ENCODE results near the gene ZNF362.

Gene ZNF362

DNA sequence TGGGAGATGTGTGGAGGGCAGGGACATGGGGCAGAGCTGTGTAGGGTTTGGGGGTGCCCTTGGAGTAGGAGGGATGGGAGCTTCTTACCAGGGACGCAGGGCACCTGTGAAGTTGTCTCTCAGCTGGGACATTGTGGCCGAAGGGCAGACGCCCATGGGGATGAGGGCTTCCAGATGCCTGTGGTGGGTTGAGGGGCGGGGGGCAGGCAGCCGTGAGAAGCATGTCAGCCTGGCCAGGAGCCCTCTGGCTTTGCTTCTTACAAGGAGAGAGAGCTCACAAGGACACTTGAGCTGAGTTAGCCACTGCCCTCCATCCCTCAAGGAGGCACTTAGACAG is 56.1 kb downstream of the ZNF362 start:
- no peaks in the 10 kb centered on the region for H3K27me3 ChIP-seq (ENCODE audit: insufficient read depth, insufficient read length)
- H3K4me1 ChIP-seq (ENCODE audit: insufficient read depth, insufficient read length) = no peaks in the 10 kb centered on the region
- TF ChIP-seq YY1 (IDR thresholded peaks at IDR 0.05; ENCODE audit: insufficient read depth, insufficient read length) = no peak
- TF ChIP-seq SUZ12 (IDR thresholded peaks at IDR 0.05; ENCODE audit: extremely low read depth, insufficient read depth, insufficient read length) = no peak
- TF ChIP-seq ZNF274 (IDR thresholded peaks at IDR 0.05; ENCODE audit: low read depth, low read length) = no peak
- H3K4me3 ChIP-seq (ENCODE audit: insufficient read length, low read depth) = no peak overlapping the region
- peaks cover 16% of the 10 kb centered on the region; the same call in 1 of the 2 replicates for H3K9me3 ChIP-seq (ENCODE audit: insufficient read depth, low read length)
- no peaks in the 10 kb centered on the region for H3K36me3 ChIP-seq (ENCODE audit: insufficient read depth, insufficient read length, low read length)
- DNase-seq (ENCODE audit: low read depth, low spot score) = no peak
- H3K9ac ChIP-seq (ENCODE audit: insufficient read length, low read depth) = no peak overlapping the region

GRCh38 chr1:33314416-33314815 is 58.1 kb downstream of the ZNF362 start:
- no peaks in the 10 kb centered on the region for H3K4me1 ChIP-seq (ENCODE audit: insufficient read depth, insufficient read length)
- no peak for DNase-seq (ENCODE audit: low read depth, low spot score)
- H3K9me3 ChIP-seq (ENCODE audit: insufficient read depth, low read length) = peaks cover 16% of the 10 kb centered on the region; the same call in 1 of the 2 replicates
- H3K4me3 ChIP-seq (ENCODE audit: insufficient read length, low read depth) = no peak overlapping the region
- no peaks in the 10 kb centered on the region for H3K36me3 ChIP-seq (ENCODE audit: insufficient read depth, insufficient read length, low read length)
- no peaks in the 10 kb centered on the region for H3K27me3 ChIP-seq (ENCODE audit: insufficient read depth, insufficient read length)
- TF ChIP-seq SUZ12 (IDR thresholded peaks at IDR 0.05; ENCODE audit: extremely low read depth, insufficient read depth, insufficient read length) (no peak), YY1 (IDR thresholded peaks at IDR 0.05; ENCODE audit: insufficient read depth, insufficient read length) (no peak), ZNF274 (IDR thresholded peaks at IDR 0.05; ENCODE audit: low read depth, low read length) (no peak)
- H3K9ac ChIP-seq (ENCODE audit: insufficient read length, low read depth) = no peak overlapping the region

GRCh38 chr1:33316601-33317000 is 60.3 kb downstream of the ZNF362 start:
- H3K36me3 ChIP-seq (ENCODE audit: insufficient read depth, insufficient read length, low read length) = no peaks in the 10 kb centered on the region
- H3K9me3 ChIP-seq (ENCODE audit: insufficient read depth, low read length) = no peaks in the 10 kb centered on the region
- no peak overlapping the region for H3K9ac ChIP-seq (ENCODE audit: insufficient read length, low read depth)
- H3K4me1 ChIP-seq (ENCODE audit: insufficient read depth, insufficient read length) = peaks cover 8% of the 10 kb centered on the region
- no peak for TF ChIP-seq SUZ12 (IDR thresholded peaks at IDR 0.05; ENCODE audit: extremely low read depth, insufficient read depth, insufficient read length)
- no peak for TF ChIP-seq YY1 (IDR thresholded peaks at IDR 0.05; ENCODE audit: insufficient read depth, insufficient read length)
- no peak for TF ChIP-seq ZNF274 (IDR thresholded peaks at IDR 0.05; ENCODE audit: low read depth, low read length)
- no peaks in the 10 kb centered on the region for H3K27me3 ChIP-seq (ENCODE audit: insufficient read depth, insufficient read length)
- DNase-seq (ENCODE audit: low read depth, low spot score) = no peak
- no peak overlapping the region for H3K4me3 ChIP-seq (ENCODE audit: insufficient read length, low read depth)

- TF ChIP-seq SUZ12 (IDR thresholded peaks at IDR 0.05; ENCODE audit: extremely low read depth, insufficient read depth, insufficient read length) (no peak), ZNF274 (IDR thresholded peaks at IDR 0.05; ENCODE audit: low read depth, low read length) (no peak), YY1 (IDR thresholded peaks at IDR 0.05; ENCODE audit: insufficient read depth, insufficient read length) (no peak)
- H3K9me3 ChIP-seq (ENCODE audit: insufficient read depth, low read length) = no peaks in the 10 kb centered on the region
- H3K9ac ChIP-seq (ENCODE audit: insufficient read length, low read depth) = no peak overlapping the region
- H3K4me1 ChIP-seq (ENCODE audit: insufficient read depth, insufficient read length) = peaks cover 8% of the 10 kb centered on the region
- H3K4me3 ChIP-seq (ENCODE audit: insufficient read length, low read depth) = no peak overlapping the region
- no peaks in the 10 kb centered on the region for H3K27me3 ChIP-seq (ENCODE audit: insufficient read depth, insufficient read length)
- peaks cover under 1% of the 10 kb centered on the region for H3K36me3 ChIP-seq (ENCODE audit: insufficient read depth, insufficient read length, low read length)
- no peak for DNase-seq (ENCODE audit: low read depth, low spot score)
Observed at GRCh38 chr1:33317354-33317753, 61.1 kb downstream of the ZNF362 start.

DNA sequence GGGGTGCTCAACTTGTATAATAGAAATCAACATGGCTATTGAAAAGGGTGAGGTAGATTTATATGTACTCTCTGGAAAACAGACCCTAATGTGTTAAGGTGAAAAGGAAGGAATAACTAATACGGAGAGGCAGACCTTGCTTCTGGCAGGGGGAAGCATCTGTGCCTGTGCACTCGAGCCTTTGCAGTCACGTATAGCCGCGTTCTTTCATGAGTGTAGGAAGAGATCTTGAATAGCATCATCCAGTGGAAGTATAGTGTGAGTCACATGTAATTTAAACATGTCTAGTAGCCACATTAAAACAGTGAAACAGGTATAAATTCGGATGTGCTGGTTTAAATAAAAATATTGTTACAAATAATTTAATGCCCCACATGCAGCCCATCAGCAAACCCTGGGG is 61.7 kb downstream of the ZNF362 start:
- DNase-seq (ENCODE audit: low read depth, low spot score) = no peak
- no peak overlapping the region for H3K4me3 ChIP-seq (ENCODE audit: insufficient read length, low read depth)

GRCh38 chr1:33319186-33319948 is 63.1 kb downstream of the ZNF362 start:
- H3K4me1 ChIP-seq (ENCODE audit: insufficient read depth, insufficient read length) = peaks cover 8% of the 10 kb centered on the region
- H3K4me3 ChIP-seq (ENCODE audit: insufficient read length, low read depth) = no peak overlapping the region
- TF ChIP-seq SUZ12 (IDR thresholded peaks at IDR 0.05; ENCODE audit: extremely low read depth, insufficient read depth, insufficient read length) (no peak), ZNF274 (IDR thresholded peaks at IDR 0.05; ENCODE audit: low read depth, low read length) (no peak), YY1 (IDR thresholded peaks at IDR 0.05; ENCODE audit: insufficient read depth, insufficient read length) (no peak)
- DNase-seq (ENCODE audit: low read depth, low spot score) = no peak
- H3K27me3 ChIP-seq (ENCODE audit: insufficient read depth, insufficient read length) = no peaks in the 10 kb centered on the region
- H3K36me3 ChIP-seq (ENCODE audit: insufficient read depth, insufficient read length, low read length) = peaks cover 19% of the 10 kb centered on the region
- H3K9ac ChIP-seq (ENCODE audit: insufficient read length, low read depth) = no peak overlapping the region
- no peaks in the 10 kb centered on the region for H3K9me3 ChIP-seq (ENCODE audit: insufficient read depth, low read length)

More for the DNA sequence above, 61.7 kb downstream of the ZNF362 start:
- H3K9ac ChIP-seq (ENCODE audit: insufficient read length, low read depth) = no peak overlapping the region
- no peak for TF ChIP-seq SUZ12 (IDR thresholded peaks at IDR 0.05; ENCODE audit: extremely low read depth, insufficient read depth, insufficient read length)
- H3K9me3 ChIP-seq (ENCODE audit: insufficient read depth, low read length) = no peaks in the 10 kb centered on the region
- peaks cover 8% of the 10 kb centered on the region for H3K4me1 ChIP-seq (ENCODE audit: insufficient read depth, insufficient read length)
- H3K36me3 ChIP-seq (ENCODE audit: insufficient read depth, insufficient read length, low read length) = peaks cover 6% of the 10 kb centered on the region
- no peaks in the 10 kb centered on the region for H3K27me3 ChIP-seq (ENCODE audit: insufficient read depth, insufficient read length)

- no peaks in the 10 kb centered on the region for H3K27me3 ChIP-seq (ENCODE audit: insufficient read depth, insufficient read length)
Observed at GRCh38 chr1:33319949-33320618, 63.8 kb downstream of the ZNF362 start.

More at GRCh38 chr1:33319949-33320618, 63.8 kb downstream of the ZNF362 start:
- no peak for DNase-seq (ENCODE audit: low read depth, low spot score)
- Histone ChIP-seq H3K9ac (ENCODE audit: insufficient read length, low read depth) (no peak overlapping the region), H3K4me1 (ENCODE audit: insufficient read depth, insufficient read length) (peaks cover 12% of the 10 kb centered on the region), H3K4me3 (ENCODE audit: insufficient read length, low read depth) (no peak overlapping the region), H3K9me3 (ENCODE audit: insufficient read depth, low read length) (no peaks in the 10 kb centered on the region), H3K36me3 (ENCODE audit: insufficient read depth, insufficient read length, low read length) (peaks cover 26% of the 10 kb centered on the region)
- TF ChIP-seq YY1 (IDR thresholded peaks at IDR 0.05; ENCODE audit: insufficient read depth, insufficient read length) = no peak
- no peak for TF ChIP-seq ZNF274 (IDR thresholded peaks at IDR 0.05; ENCODE audit: low read depth, low read length)
- TF ChIP-seq SUZ12 (IDR thresholded peaks at IDR 0.05; ENCODE audit: extremely low read depth, insufficient read depth, insufficient read length) = no peak

All from NT2/D1 (cell line).